ENCODE measurements around the gene PDE6B.
A peak's percentile ranks its signal among the peaks of the same experiment; 100 is the strongest.
"Not testable (repeated sequence)": the region's sequence is repeated elsewhere in the genome, so short reads cannot be mapped to it uniquely, and the experiment has no call there.

PDE6B gene

DNA sequence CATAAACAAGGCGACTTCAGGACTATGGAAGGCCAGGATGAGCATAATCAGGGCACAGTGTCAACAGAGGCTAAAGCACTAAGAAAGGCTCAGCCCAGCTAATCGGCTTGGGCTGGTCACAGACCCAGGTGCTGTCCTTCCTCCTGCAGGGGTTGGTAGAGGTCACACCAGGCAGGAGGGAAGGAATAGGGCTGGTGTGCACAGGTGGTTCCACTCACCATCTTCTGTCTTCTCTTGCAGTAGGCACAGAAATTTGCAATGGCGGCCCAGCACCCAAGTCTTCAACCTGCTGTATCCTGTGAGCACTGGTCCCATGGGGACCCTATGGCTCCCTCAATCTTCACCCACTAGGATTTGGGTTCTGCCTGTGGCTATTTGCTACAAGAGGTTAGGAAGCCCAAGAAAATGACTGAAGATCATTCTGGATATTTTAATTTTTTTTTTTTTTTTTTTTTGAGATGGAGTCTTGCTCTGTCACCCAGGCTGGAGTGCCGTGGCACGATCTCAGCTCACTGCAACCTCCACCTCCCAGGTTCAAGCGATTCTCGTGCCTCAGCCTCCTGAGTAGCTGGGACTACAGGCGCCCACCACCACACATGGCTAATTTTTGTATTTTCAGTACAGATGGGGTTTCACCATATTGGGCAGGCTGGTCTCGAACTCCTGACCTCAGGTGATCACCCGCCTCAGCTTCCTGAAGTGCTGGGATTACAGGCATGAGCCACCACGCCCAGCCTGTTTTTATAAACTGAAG is 44.6 kb downstream of the PDE6B start:
- not testable (repeated sequence) for DNase-seq (ENCODE audit: low spot score)

DNA sequence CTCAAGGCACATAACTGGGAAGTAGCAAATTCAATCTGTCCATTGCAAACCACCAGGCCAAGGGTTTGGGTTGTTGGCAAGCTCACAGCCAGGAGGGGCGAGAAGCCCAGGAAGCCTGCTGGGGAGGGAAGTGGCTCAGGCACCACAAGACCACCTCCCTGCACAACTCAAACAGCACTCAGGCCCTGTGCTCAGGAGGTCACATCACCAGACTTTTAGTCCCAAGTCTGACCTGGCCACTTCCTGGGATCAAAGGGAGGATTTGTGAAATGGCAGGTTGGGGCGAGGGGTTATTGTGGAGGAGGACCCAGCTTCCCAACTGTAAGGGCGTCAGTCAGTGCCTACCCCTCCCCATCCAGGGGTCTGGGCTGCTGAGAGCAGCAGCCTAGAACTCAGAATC is 46.4 kb downstream of the PDE6B start:
- no peak for DNase-seq (ENCODE audit: low spot score)

DNA sequence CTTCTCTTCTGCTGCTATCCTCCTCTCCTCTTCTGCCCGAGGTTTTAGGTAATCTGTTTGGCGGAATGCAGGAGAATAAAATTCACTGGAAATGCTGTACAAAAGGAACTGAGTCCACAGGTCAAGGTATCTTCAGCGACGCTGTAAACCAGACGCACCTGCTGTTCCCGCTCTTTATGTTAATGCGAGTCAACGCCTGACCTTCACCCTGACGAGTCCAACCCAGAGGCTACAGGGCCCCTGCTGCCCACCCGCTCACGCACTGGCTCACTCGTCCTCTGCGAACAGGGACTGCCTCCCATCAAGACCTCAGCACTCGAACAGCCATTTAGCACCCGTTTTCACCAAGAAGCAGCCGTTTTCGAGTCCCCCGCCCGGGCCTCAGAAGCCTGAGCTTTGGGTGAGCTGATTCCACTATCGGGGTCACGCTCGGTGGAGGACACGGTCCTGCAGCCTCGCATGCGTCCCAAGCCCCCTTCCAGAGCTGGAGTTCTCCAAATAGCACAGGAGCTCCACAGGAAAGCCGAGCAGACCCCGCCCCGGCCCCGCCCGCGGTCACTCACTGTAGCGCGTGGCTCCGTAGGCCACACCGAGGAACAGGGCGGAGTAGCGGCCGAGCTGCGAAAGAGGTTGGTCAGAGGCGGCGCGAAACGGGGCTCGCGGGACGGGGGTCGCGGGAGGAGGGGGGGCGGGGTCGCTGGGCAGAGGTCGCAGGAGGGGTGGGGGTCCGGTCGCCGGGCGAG is 48.1 kb downstream of the PDE6B start:
- peak; percentile 39 for DNase-seq (ENCODE audit: low spot score)

DNA sequence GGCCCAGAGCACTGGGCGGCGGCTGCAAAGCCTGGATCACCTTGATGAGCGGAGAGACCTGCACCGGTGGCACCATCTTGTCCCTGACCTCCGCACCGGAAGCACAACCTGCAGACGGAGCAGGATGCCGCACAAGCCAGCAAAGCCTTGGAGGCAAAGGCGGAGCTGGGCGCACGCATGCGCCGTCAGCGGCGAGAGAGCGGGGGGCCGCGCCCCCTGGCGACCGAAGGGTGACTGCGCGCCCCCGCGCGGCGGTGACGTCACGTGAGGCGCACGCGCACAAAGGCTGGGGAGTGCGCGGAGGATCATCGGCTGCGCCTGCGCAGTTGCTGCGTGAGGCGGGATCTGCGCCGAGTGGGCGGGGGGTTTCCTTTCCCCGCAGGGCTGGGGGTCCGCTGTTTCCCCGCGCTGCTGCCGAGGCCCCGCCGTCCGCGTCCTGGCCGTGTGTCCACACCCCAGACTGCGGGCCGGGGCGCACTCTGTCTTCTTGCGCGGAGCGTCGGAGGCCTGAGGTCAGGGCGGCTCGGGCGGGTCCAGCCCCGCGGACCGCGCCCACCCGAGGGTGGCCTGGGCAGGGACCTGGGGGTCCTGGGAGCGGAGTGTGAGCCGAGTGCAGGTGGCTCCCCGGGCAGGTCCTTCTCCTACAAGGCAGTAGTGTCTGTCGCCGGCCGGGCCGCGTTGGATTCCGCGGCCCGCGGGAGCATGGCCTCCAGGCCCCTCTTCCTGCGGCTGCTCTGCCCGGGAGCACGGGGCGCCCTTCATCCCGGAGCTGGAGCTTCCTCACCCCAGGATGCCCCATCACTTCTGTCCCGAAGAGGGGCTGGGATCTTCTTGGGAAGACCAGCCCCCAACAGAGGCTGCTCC is 49.0 kb downstream of the PDE6B start, which contains the start of the genes ATP5ME and MYL5:
Gene ATP5ME, minus strand, starts transcription at position 105 of the 864 bp plus-strand sequence. Its CDS starts 29 bp downstream, at position 76.
Gene MYL5, plus strand, starts transcription at position 371 of the 864 bp plus-strand sequence. CDS start 3,485 bp downstream, outside the sequence.
- DNase-seq (ENCODE audit: low spot score) = peak; percentile 100

DNA sequence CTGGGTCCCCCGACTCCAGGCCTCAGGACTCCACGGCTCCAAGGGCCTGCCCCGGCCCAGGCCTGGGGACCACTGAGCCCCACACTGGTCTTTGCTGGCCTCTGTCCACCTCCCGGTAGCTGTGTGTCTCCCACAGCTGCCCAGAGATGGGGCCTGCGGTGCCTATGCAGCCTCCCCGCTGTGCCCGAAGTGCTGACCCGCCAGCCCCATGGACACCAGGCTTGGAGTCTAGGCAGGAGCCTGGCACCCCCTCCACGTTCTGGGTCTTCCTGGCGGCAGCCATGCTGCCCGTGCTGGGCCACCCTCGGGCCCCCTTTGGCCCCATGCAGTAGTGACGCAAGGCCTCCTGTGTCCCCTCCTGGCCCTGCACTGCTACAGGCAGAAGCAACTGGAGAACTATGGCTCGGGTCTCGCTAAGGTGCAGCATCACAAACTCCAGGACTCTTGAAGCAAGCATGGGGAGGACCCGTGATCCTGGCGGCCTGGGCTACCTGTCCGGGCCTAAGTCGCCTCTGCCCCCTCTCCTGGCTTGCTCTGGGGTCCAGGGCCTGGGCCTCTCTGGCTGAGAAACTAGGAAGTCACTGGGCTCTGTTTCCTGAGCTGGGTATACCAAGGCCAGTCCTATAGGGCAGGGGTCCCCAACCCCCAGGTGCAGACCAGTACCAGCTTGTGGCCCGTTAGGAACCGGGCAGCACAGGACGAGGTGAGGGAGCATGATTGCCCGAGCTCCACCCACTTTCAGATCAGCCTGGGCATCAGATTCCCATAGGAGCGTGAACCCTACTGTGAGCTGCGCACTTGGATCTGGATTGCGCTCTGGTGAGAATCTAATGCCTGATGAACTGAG is 49.9 kb downstream of the PDE6B start:
- peak; percentile 21 for DNase-seq (ENCODE audit: low spot score)

DNA sequence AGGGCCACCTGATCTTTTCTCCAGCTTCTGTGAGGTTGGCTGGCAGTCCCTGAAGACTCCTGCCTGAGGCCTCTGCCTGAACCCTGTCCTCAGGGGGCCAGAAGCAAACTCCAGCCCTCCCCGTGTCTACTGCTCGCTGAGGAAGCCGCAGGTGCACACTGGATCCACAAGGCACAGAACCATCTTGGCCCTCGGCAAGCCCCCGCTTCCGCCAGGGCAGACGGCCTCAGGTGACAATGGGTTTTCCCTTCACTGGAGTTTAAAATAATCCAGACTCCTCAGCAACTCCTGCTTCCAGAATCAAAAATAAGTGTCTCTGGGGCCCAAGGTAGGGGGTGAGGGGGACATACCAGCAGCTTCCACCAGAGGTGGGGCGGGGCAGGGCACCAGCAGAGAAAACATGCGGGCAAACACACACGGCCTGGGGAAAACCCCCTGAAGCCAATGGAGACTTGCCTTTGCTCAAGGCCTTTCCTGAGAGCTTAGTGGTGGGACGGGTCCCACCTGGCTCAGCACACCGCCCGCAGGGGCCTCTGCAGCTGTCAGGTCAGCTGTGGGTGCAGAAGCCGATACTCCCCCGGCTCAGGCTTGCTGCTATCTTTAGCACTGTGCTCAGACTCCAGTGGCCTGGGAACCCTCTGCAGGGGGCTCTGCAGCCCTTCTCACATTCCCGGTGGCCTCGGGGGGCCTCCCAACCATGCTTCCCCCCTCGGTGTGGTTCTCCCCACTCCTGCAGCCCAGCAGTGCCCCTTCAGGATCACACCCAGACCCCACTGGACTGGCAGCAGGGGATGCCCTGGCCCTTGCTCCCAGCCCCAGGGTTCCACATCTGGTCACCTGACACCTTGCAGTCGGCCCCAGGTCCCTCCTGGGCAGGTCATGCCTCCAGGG is 50.9 kb downstream of the PDE6B start:
- no peak for DNase-seq (ENCODE audit: low spot score)

DNA sequence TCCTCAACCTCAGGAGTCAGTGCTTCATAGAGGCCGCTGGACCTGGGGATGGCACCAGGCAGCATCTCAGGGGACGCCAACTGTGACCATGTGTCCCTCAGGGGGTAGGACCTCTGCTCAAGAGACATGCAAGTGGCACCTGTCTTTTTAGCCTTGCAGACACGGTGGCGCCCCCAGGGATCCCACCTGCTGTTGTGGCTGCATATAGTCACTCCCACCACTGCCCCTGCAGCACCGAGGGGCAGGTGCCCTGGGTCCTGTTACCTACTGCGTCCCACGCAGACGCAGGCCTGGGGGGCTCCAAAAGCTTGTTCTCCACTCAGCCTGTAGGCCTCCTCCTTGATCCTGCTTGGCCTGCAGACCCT is 51.5 kb downstream of the PDE6B start:
- no peak for DNase-seq (ENCODE audit: low spot score)

DNA sequence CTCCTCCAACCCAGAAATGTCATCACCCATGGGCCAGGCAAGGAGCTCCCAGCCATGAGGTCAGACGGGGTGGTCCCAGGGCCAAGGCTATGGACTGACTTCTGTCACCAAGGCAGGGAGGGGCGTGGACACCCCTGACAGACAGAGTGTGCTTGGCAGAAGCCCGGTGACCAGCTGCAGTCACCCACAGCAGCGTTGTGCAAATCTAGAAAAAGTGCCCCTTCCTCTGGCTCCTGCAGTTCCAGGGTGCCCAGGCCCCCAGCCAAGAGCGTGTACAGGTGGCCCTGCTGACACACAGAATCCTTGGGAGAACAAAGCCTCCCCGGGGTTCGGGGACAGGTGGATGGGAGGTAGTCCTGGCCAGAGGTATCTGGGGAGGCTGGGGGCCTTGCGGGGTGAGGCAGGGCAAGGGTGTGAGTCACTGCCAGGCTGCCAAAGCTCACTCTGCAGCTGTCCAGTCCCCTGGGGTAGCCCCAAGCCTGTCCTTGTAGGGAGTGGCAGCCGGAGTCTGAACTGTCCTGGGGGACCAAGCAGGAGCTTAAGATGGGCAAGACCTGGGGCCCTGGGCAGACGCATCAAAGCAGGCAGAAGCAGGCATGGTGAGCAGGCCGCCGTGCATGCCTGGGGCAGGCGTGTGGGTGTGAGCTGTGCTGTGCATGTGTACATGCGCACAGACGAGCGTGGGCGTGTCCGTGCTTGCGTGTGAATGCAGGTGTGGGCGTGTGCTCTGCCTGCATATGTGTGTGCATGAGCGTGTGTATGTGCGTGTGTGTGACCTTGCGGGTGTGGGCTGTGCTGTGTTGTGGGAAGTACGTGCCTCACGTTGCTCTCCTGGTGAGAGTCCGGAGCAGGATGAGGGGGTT is 52.3 kb downstream of the PDE6B start:
- no peak for DNase-seq (ENCODE audit: low spot score)

DNA sequence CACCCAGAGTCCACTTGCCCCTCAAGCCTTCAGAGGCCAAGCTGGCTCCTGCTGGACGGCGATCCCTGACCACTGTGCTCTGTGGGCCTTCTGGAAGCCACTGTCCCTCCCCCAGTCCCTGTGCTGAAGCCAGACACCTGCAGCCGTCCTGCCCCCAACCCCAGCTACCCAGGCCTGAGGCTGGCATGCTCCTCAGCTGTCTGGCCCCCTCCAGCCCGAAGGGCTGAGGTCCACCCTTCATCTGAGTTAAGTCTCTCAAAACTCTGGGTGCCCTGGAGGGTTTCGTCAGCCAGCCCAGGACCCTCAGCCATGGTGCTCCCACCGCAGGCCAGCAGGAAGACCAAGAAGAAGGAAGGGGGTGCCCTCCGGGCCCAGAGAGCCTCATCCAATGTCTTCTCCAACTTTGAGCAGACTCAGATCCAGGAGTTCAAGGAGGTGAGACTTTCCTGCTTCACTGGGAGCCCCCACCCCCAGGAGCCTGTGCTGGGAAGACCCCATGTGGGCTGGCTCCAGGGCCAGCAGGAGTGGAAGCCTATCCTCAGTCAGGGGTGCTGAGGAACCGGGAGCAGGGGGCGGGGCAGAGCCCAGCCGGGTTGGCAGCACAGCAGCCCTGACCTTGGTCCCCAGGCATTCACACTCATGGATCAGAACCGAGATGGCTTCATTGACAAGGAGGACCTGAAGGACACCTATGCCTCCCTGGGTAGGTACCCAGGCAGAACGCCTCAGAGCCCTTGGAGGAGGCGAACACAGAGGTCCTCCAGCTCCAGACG is 53.1 kb downstream of the PDE6B start:
- no peak for DNase-seq (ENCODE audit: low spot score)

DNA sequence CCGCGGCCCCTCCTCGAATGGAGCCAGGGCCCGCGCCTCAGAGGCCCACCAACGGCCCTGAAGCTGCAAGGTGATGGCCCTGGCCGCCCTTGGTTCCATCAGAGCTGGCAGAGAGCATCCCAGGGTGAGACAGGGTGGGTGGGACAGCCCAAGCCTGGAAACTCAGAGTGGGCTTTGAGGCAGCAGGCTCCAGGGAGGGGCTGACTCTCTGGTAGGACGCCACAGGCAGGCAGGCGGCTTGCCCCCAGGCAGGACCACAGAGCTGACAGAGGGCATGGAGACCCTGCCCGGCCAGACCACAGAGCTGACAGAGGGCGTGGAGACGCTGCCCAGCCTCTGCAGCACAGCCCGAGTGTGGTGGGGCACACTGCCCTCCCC is 53.7 kb downstream of the PDE6B start:
- DNase-seq (ENCODE audit: low spot score) = no peak

DNA sequence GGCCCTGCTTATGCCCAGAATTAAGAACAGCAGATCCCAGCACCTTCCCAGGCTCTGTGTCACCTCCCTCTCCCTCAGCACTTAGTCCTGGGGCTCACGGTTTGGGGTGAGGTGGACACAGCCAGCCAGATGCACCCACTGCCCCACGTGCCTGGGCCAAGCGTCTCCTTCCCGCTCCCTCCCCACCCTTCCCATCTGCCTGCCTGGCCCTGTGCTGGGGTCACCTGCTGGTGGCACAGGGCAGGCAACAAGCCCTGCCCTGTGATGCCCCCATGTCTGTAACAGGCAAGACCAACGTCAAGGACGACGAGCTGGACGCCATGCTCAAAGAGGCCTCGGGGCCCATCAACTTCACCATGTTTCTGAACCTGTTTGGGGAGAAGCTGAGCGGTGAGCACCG is 54.3 kb downstream of the PDE6B start:
- no peak for DNase-seq (ENCODE audit: low spot score)

DNA sequence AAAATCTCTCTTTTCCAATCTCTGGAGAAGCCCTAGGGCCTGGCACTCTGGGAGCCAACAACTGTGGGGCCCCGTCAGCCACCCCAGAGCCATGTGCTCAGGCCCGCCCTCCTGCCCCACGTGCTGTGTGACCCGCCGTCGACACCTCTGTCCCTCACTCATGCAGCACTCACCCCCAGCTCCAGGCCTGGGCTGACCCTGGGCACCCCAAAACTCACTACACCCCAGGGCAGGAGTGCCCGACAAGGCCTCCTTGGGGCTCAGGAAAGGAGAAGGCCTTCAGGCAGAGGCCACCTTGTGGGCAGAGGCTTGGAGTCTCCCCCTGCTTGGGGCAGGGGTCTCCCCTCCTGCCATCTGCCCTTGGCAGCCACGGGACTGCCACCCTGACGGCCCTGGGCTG is 54.7 kb downstream of the PDE6B start:
- DNase-seq (ENCODE audit: low spot score) = no peak

DNA sequence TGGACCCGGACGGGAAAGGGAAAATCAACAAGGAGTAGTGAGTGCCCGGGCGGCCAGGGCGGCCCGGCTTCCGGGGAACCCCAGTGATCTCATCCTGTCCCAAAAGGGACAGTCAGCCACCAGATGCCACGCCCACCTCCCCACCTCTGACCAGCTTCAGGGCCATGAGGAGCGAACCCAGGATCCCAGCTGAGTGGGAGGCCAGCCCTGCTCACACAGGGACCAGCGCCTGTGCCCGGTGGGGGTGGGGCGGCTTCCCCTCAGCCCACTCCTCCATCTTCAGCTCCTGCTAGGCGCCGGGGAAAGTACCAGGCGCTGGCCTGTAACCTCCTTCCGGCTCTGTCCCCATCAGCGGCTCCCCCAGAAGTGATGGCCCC is 55.2 kb downstream of the PDE6B start:
- peak; percentile 41 for DNase-seq (ENCODE audit: low spot score)

DNA sequence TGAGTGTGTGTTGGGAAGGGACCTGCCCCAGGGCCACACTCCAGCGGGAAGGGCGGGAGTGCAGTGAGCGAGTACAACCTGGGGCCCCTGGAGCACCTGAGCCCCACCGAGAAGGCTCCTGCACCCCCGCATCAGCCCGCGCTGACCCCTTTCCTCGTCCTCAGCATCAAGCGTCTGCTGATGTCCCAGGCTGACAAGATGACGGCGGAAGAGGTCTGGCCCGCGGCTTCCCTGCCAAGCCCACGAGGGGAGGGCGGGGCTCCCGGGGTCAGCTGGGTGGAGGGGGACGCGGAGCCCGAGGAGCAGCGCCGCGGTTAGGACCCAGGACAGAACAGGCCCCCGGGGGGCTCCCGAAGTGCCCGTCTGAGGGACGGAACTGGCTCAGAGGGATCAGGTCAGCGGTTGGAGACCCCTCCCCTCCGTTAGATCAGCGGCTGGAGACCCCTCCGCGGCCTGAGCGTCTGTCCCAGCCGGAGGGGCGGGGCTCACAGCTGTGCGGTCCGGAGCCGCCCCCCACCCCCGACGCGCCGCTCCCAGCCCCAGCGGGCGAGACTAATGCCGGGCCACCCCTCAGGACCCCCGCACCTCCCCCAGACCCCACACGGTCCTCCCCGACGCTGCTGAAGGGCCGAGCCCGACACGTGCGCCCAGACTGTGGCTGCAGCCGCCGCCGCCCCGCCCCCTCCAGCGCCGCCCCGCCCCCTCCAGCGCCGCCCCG is 55.7 kb downstream of the PDE6B start:
- DNase-seq (ENCODE audit: low spot score) = peak; percentile 67

DNA sequence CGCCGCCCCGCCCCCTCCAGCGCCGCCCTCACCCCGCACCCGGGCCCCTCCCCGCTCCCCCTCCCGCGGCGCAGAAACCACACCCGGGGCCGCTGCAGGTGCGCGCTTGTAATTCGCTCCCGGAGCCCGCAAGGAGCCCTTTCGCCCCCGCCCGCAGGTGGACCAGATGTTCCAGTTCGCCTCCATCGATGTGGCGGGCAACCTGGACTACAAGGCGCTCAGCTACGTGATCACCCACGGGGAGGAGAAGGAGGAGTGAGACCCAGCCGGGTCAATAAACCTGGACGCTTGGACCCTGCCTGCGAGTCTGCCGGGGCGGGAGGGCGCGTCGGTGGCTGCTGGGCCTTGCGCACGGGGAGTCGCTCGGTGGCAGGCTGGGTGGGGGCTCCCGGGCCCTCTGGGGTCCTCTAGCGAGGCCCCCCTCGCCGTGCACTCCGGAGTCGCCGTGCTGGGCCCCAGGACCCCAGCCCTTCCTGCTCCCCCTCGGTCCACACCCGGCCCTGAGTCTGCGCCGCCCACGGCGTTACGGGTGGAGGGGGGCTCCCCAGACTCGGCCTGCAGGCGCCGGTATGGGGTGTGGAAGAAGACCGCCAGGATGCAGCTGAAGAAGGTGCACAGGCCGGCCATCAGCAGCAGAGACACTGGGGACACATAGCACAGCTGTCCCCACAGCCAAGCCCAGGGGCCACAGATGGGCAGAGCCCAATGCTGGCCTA is 56.5 kb downstream of the PDE6B start:
- DNase-seq (ENCODE audit: low spot score) = no peak

DNA sequence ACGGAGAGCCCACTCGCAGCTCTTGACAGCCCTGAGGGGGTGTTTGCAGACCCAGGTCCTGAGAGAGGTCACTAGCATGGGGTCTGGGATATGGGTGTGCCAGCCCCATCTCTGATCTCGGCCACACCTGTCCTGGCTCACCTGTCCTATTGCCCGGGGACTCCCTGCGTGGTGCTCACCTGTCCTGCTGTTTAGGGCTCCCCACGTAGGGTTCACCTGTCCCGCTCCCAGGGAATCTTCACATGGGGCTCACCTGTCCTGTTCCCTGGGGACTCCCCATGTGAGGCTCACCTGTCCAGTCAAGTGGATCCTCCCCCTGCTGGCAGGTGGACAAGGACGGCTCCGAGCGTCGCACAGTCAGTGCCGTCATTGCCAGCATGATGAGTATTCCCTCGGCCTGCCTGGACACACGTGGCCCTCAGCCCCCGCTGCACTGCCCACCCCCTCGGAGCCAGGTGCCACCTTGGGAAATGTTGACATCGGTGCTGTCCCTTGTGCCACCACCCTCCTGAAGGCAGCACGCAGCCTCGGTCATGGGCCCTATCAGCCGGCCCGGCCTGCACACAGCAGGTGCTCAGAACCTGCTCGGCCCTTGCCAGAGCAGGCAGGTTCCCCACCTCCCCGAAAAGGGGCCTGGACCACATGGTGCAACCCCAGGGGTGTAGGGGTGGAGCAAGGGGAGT is 57.3 kb downstream of the PDE6B start:
- no peak for DNase-seq (ENCODE audit: low spot score)
